SK-N-MC (cell line): ENCODE data around the gene SFXN2.

Experiments used
- EZH2 ChIP-seq: fragments of 200-600 bp; sonication (generic); IDR thresholded peaks from one replicate; pipeline ENCODE4 v1.6.1; 2017; ENCODE audit warnings: antibody characterized with exemption
- POLR2AphosphoS5 ChIP-seq: IDR thresholded peaks from 2 replicates; pipeline ENCODE4 v1.6.1; 2012; ENCODE audit warnings: mild to moderate bottlenecking, low read depth, low read length, borderline replicate concordance

DNA sequence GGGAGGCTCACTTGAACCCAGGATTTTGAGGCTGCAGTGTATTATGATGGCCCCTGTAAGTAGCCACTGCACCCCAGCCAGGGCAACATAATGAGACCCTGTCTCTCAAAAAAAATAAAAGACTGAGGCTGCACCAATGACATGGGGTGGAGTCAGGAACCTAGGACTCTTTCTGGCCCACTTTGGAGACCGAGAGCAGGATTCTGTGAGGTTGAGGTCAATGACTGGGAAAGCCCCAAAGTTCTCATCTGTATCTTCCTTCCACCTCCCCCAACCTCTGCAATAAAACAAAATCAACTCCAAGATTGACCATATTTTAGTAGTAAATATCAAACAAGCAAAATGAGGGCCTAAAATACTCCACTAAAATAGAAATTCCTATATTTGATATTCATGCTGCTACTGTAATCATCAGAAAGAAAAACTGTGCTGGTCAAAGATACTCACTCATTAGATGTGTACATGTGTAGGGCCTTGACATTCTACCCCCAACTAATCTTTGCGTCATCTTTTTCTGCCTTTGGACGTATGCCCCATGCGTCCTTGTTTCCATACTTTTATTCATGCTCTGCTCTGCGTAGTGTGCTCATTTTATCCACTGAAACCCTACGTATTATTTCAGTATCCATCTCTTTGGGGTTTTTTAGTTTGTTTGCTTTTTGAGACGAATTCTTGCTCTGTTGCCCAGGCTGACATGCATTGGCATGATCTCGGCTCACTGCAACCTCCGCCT, 53.2 kb downstream of the SFXN2 start:
- TF ChIP-seq POLR2AphosphoS5 (no peak), EZH2 (no peak)
